Measurements from ENCODE around the gene TMIE.

- TF ChIP-seq, protein P1, sequence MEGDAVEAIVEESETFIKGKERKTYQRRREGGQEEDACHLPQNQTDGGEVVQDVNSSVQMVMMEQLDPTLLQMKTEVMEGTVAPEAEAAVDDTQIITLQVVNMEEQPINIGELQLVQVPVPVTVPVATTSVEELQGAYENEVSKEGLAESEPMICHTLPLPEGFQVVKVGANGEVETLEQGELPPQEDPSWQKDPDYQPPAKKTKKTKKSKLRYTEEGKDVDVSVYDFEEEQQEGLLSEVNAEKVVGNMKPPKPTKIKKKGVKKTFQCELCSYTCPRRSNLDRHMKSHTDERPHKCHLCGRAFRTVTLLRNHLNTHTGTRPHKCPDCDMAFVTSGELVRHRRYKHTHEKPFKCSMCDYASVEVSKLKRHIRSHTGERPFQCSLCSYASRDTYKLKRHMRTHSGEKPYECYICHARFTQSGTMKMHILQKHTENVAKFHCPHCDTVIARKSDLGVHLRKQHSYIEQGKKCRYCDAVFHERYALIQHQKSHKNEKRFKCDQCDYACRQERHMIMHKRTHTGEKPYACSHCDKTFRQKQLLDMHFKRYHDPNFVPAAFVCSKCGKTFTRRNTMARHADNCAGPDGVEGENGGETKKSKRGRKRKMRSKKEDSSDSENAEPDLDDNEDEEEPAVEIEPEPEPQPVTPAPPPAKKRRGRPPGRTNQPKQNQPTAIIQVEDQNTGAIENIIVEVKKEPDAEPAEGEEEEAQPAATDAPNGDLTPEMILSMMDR (IDR thresholded peaks at IDR 0.05; ENCODE audit: low read depth, low read length, poor library complexity, severe bottlenecking) = no peak
- no peak for TF ChIP-seq EZH2phosphoT487 (IDR thresholded peaks at IDR 0.05; ENCODE audit: borderline replicate concordance, low read length)
Observed at GRCh38 chr3:46660003-46660402, 41.2 kb upstream of the TMIE start.
